HEK293 (cell line): ENCODE measurements around the gene NOD2.

Source experiments
- CTCF ChIA-PET: fragments of 350-600 bp; formaldehyde crosslinking; extraction: SDS; loops from one replicate; lab custom pipeline; 2021; ENCODE audit warnings: antibody characterized with exemption; lab: Yijun Ruan, JAX
- POLR2A ChIA-PET: fragments of 300-600 bp; formaldehyde crosslinking; extraction: SDS; loops from one replicate; lab custom pipeline; 2020; ENCODE audit warnings: antibody characterized with exemption, inconsistent platforms; lab: Yijun Ruan, JAX
- H3K27ac ChIP-seq: fragments of 200-500 bp; sonication (Bioruptor generic); 2 replicates; pipeline ENCODE4 v1.5.1; 2014; ENCODE audit warnings: low read depth, low read length, control low read depth, inconsistent platforms; ENCODE audit errors: extremely low read depth
- H3K36me3 ChIP-seq, 2 experiments: fragments of 200-500 bp in 1 of 2; sonication (Bioruptor generic) in 1 of 2; 1 replicate in 1 of 2; 2 replicates in 1 of 2; pipeline ENCODE4 v1.5.1; 2014 to 2017; ENCODE audit warnings: inconsistent platforms in 2 of 2, low read length in 2 of 2; ENCODE audit not compliant: control insufficient read depth in 2 of 2, insufficient read depth in 1 of 2
- H3K4me1 ChIP-seq: fragments of 200-500 bp; sonication (Bioruptor generic); 2 replicates; pipeline ENCODE4 v1.5.1; 2014; ENCODE audit warnings: mild to moderate bottlenecking, low read length, inconsistent platforms; ENCODE audit not compliant: control insufficient read depth, insufficient read depth
- H3K4me3 ChIP-seq: 2 replicates; pipeline ENCODE4 v1.5.1; 2011; ENCODE audit warnings: low read depth, mild to moderate bottlenecking, control low read depth, low read length, moderate library complexity
- H3K9me3 ChIP-seq: fragments of 200-500 bp; sonication (Bioruptor generic); 2 replicates; pipeline ENCODE4 v1.5.1; 2014; ENCODE audit warnings: low read depth, low read length, inconsistent platforms; ENCODE audit not compliant: control insufficient read depth, insufficient read depth
- GLI2 ChIP-seq: fragments of 450-650 bp; formaldehyde crosslinking; IDR thresholded peaks from 2 replicates; pipeline ENCODE4; 2017; ENCODE audit warnings: missing biosample characterization, missing genetic modification characterization, low read depth, borderline replicate concordance
- MEIS1 ChIP-seq: sonication (generic); formaldehyde crosslinking; IDR thresholded peaks from 2 replicates; pipeline ENCODE4 v1.8.1; 2022; ENCODE audit warnings: missing genetic modification reagents, mild to moderate bottlenecking, borderline replicate concordance
- OSR2 ChIP-seq: fragments of 450-650 bp; formaldehyde crosslinking; IDR thresholded peaks from 2 replicates; pipeline ENCODE4 v1.5.1; 2016; ENCODE audit warnings: missing biosample characterization, missing genetic modification characterization
- OVOL3 ChIP-seq: fragments of 450-650 bp; formaldehyde crosslinking; IDR thresholded peaks from 2 replicates; pipeline ENCODE4 v1.5.1; 2016; ENCODE audit warnings: missing biosample characterization, missing genetic modification characterization
- SALL2 ChIP-seq: fragments of 450-650 bp; formaldehyde crosslinking; IDR thresholded peaks from 2 replicates; pipeline ENCODE4 v1.5.0; 2017; ENCODE audit warnings: missing biosample characterization, mild to moderate bottlenecking, missing genetic modification characterization, borderline replicate concordance
- SCRT1 ChIP-seq: fragments of 450-650 bp; formaldehyde crosslinking; IDR thresholded peaks from 2 replicates; pipeline ENCODE4 v1.5.1; 2016; ENCODE audit warnings: missing biosample characterization, missing genetic modification characterization, borderline replicate concordance
- SCRT2 ChIP-seq: fragments of 450-650 bp; formaldehyde crosslinking; IDR thresholded peaks from 2 replicates; pipeline ENCODE4 v1.5.1; 2016; ENCODE audit warnings: missing biosample characterization, missing genetic modification characterization
- TCF7L2 ChIP-seq: IDR thresholded peaks from 2 replicates; pipeline ENCODE4 v1.6.1; 2011; ENCODE audit warnings: low read depth, mild to moderate bottlenecking, inconsistent platforms, low read length, moderate library complexity, borderline replicate concordance
- TRIM28 ChIP-seq: IDR thresholded peaks from 2 replicates; pipeline ENCODE4 v1.6.1; 2011; ENCODE audit warnings: low read length, control low read depth, borderline replicate concordance
- ZBTB8A ChIP-seq: fragments of 450-650 bp; formaldehyde crosslinking; IDR thresholded peaks from 2 replicates; pipeline ENCODE4 v1.5.1; 2016; ENCODE audit warnings: missing biosample characterization, missing genetic modification characterization
- ZNF112 ChIP-seq: fragments of 450-650 bp; formaldehyde crosslinking; IDR thresholded peaks from 2 replicates; pipeline ENCODE4 v1.5.0; 2017; ENCODE audit warnings: missing biosample characterization, missing genetic modification characterization
- ZNF184 ChIP-seq: fragments of 450-650 bp; IDR thresholded peaks from 2 replicates; pipeline ENCODE4 v1.5.1; 2018; ENCODE audit warnings: missing biosample characterization, mild to moderate bottlenecking, missing genetic modification characterization
- ZNF449 ChIP-seq: fragments of 450-650 bp; formaldehyde crosslinking; IDR thresholded peaks from 2 replicates; pipeline ENCODE4 v1.5.1; 2017; ENCODE audit warnings: missing biosample characterization, mild to moderate bottlenecking, missing genetic modification characterization, moderate library complexity
- ZNF549 ChIP-seq: fragments of 450-650 bp; IDR thresholded peaks from 2 replicates; pipeline ENCODE4 v1.5.1; 2018; ENCODE audit warnings: missing biosample characterization, missing genetic modification characterization, mild to moderate bottlenecking, inconsistent platforms, moderate library complexity
- ZNF555 ChIP-seq: fragments of 450-650 bp; formaldehyde crosslinking; conservative IDR thresholded peaks from 2 replicates; pipeline ENCODE4 v1.5.1; 2017; ENCODE audit warnings: missing biosample characterization, mild to moderate bottlenecking, missing genetic modification characterization, inconsistent platforms
- ZNF585B ChIP-seq: fragments of 450-650 bp; formaldehyde crosslinking; IDR thresholded peaks from 2 replicates; pipeline ENCODE4 v1.5.1; 2016; ENCODE audit warnings: missing biosample characterization, missing genetic modification characterization
- ZNF660 ChIP-seq: fragments of 450-650 bp; IDR thresholded peaks from 2 replicates; pipeline ENCODE4 v1.5.1; 2018; ENCODE audit warnings: missing biosample characterization, mild to moderate bottlenecking, missing genetic modification characterization
- ZNF747 ChIP-seq: fragments of 450-650 bp; formaldehyde crosslinking; IDR thresholded peaks from 2 replicates; pipeline ENCODE4 v1.5.1; 2016; ENCODE audit warnings: missing biosample characterization, missing genetic modification characterization
- ZNF768 ChIP-seq: fragments of 450-650 bp; formaldehyde crosslinking; IDR thresholded peaks from 2 replicates; pipeline ENCODE4 v1.5.1; 2018; ENCODE audit warnings: missing biosample characterization, mild to moderate bottlenecking, missing genetic modification characterization
- ZNF777 ChIP-seq: fragments of 450-650 bp; formaldehyde crosslinking; IDR thresholded peaks from 2 replicates; pipeline ENCODE4 v1.5.1; 2017; ENCODE audit warnings: missing biosample characterization, missing genetic modification characterization, borderline replicate concordance
- ZNF792 ChIP-seq: fragments of 450-650 bp; formaldehyde crosslinking; IDR thresholded peaks from 2 replicates; pipeline ENCODE4 v1.5.1; 2016; ENCODE audit warnings: missing biosample characterization, missing genetic modification characterization
- TF ChIP-seq, protein P1 (sequence below): fragments of 450-650 bp; IDR thresholded peaks from 2 replicates; pipeline ENCODE4 v1.5.1; 2018; ENCODE audit warnings: missing biosample characterization, mild to moderate bottlenecking, missing genetic modification characterization
- TF ChIP-seq, protein P2 (sequence below): fragments of 450-650 bp; formaldehyde crosslinking; IDR thresholded peaks from 2 replicates; pipeline ENCODE4 v1.5.1; 2016; ENCODE audit warnings: missing biosample characterization, missing genetic modification characterization
- TF ChIP-seq, protein P3 (sequence below): fragments of 450-650 bp; formaldehyde crosslinking; IDR thresholded peaks from 2 replicates; pipeline ENCODE4 v1.5.1; 2017; ENCODE audit warnings: missing biosample characterization, missing genetic modification characterization

NOD2 gene

DNA sequence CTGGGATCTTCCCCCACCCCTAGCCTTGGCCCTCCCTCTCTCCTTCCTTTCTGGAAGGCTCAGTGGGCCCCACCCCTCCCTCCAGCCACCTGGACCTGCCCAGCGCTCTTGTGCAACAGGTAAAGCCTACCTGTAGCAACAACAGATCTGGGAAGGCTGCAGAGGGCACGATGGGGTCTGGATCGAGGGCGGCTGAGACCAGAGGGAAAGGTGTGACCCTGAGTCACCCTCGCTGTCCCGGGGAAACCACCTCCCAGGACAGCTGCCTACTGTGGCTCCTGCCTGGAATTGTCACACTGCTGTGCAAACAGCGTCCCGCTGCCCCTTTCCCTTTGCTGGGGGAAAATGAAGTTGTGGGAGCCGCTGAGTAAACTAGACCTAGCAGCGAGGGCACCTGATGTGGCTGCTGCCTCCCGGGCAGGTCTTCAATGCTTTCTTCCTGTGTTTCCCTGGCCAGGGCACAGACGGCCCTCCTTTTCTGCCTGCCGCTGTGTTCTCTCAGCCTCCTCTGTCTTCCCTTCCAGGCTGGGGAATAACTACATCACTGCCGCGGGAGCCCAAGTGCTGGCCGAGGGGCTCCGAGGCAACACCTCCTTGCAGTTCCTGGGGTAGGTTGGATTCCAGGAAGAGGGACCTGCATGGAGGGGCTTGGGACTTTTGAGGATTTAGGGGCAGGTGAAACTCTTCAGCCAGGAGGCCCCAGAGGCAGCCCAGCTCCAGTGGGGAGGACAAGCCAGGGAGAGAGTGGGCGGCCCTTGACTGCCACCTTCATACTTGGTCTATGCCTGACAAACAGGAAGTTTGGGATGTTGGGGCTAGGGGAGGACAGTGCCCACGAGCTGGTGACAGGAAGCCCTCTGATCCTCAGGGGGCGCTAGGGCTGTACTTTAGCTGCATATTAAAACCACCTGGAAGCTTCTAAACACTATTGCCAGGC is 26.3 kb downstream of the NOD2 start:
- no peaks in the 10 kb centered on the region for H3K36me3 ChIP-seq
- H3K9me3 ChIP-seq = no peaks in the 10 kb centered on the region
- CTCF ChIA-PET = interaction anchor here (0.7 to 1.3 kb wide), 3 partner anchors 47 to 84 kb away, joined by 3 read pairs; no protein-coding TSS in a partner anchor
- POLR2A ChIA-PET = no interaction called here
- H3K4me3 ChIP-seq = no peak overlapping the region
- no peaks in the 10 kb centered on the region for H3K4me1 ChIP-seq
- TF ChIP-seq ZNF549 (tag by site-specific recombination) = no peak
- no peak for TF ChIP-seq TCF7L2
- TF ChIP-seq ZNF585B (tag by site-specific recombination) = no peak
- TF ChIP-seq ZNF777 (tag by site-specific recombination) = no peak
- 0 out of 2 replicates have a peak, but pooled peaks have one; percentile 17 for TF ChIP-seq SCRT1
- TF ChIP-seq SCRT2 = peak; percentile 64
- TF ChIP-seq TRIM28 = no peak
- TF ChIP-seq MEIS1 (CRISPR knock-in tag) = no peak
- no peak overlapping the region for H3K27ac ChIP-seq

DNA sequence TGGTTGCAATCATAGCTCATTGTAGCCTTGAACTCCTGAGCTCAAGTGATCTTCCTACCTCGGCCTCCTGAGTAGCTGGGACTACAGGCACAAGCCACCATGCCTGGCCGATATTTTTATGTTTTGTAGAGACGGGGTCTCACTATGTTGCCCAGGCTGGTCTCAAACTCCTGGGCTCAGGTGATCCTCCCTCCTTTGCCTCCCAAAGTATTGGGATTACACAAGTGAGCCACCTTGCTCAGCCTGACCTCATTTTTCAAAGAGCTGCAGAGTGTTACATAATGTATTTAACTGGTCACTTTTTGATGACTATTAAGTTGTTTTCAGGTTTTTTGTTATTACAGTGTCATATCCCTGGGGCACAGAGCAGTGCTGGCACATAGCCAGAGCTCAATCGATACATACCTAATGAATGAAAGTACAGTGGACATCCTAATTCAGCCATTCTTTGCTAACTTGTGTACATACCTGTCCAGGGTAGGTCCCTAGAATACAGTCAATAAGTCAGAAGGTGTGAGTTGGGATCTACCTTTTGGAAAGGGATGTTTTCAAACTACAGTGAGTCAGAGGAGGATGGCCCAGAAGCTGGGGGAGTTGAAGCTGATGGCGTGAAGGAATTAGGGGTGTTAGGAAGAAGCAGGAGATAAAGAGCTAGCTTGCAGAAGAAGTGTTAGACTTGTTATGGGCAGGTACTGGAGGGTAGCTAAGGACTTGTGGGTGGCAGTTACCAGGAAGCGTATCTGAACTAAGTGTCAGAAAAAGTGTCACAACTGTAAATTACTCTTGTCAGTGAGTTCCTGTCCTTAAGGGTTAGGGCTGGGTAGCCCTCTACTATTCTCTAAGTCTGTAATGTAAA is 28.4 kb downstream of the NOD2 start:
- TF ChIP-seq ZNF449 (tag by site-specific recombination) = no peak
- no peak for TF ChIP-seq OSR2 (tag by site-specific recombination)
- TF ChIP-seq ZNF555 (tag by site-specific recombination) = no peak
- TF ChIP-seq, protein P1, sequence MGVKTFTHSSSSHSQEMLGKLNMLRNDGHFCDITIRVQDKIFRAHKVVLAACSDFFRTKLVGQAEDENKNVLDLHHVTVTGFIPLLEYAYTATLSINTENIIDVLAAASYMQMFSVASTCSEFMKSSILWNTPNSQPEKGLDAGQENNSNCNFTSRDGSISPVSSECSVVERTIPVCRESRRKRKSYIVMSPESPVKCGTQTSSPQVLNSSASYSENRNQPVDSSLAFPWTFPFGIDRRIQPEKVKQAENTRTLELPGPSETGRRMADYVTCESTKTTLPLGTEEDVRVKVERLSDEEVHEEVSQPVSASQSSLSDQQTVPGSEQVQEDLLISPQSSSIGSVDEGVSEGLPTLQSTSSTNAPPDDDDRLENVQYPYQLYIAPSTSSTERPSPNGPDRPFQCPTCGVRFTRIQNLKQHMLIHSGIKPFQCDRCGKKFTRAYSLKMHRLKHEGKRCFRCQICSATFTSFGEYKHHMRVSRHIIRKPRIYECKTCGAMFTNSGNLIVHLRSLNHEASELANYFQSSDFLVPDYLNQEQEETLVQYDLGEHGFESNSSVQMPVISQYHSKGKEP = no peak
- no peak for TF ChIP-seq ZNF549 (tag by site-specific recombination)
- TF ChIP-seq ZNF112 (tag by site-specific recombination) = no peak
- TF ChIP-seq ZNF660 = no peak
- no peak for TF ChIP-seq ZNF585B (tag by site-specific recombination)
- TF ChIP-seq ZNF184 (tag by site-specific recombination) = no peak
- CTCF ChIA-PET = interaction anchor here (0.6 to 1.2 kb wide), 3 partner anchors 9 to 1337 kb away, joined by 3 read pairs; no protein-coding TSS in a partner anchor
- POLR2A ChIA-PET = no interaction called here

GRCh38 chr16:50722405-50722737 is 29.0 kb downstream of the NOD2 start:
- Histone ChIP-seq H3K4me1 (no peaks in the 10 kb centered on the region), H3K9me3 (no peaks in the 10 kb centered on the region), H3K36me3 (no peaks in the 10 kb centered on the region), H3K4me3 (no peak overlapping the region), H3K27ac (no peak overlapping the region)
- POLR2A ChIA-PET = no interaction called here
- CTCF ChIA-PET = no interaction called here
- TF ChIP-seq ZNF747 (tag by site-specific recombination) (no peak), ZNF792 (tag by site-specific recombination) (no peak), ZBTB8A (tag by site-specific recombination) (no peak), GLI2 (no peak), OVOL3 (tag by site-specific recombination) (no peak), SALL2 (no peak), ZNF768 (tag by site-specific recombination) (no peak)
- TF ChIP-seq, protein P2, sequence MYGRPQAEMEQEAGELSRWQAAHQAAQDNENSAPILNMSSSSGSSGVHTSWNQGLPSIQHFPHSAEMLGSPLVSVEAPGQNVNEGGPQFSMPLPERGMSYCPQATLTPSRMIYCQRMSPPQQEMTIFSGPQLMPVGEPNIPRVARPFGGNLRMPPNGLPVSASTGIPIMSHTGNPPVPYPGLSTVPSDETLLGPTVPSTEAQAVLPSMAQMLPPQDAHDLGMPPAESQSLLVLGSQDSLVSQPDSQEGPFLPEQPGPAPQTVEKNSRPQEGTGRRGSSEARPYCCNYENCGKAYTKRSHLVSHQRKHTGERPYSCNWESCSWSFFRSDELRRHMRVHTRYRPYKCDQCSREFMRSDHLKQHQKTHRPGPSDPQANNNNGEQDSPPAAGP = no peak
- TF ChIP-seq, protein P3, sequence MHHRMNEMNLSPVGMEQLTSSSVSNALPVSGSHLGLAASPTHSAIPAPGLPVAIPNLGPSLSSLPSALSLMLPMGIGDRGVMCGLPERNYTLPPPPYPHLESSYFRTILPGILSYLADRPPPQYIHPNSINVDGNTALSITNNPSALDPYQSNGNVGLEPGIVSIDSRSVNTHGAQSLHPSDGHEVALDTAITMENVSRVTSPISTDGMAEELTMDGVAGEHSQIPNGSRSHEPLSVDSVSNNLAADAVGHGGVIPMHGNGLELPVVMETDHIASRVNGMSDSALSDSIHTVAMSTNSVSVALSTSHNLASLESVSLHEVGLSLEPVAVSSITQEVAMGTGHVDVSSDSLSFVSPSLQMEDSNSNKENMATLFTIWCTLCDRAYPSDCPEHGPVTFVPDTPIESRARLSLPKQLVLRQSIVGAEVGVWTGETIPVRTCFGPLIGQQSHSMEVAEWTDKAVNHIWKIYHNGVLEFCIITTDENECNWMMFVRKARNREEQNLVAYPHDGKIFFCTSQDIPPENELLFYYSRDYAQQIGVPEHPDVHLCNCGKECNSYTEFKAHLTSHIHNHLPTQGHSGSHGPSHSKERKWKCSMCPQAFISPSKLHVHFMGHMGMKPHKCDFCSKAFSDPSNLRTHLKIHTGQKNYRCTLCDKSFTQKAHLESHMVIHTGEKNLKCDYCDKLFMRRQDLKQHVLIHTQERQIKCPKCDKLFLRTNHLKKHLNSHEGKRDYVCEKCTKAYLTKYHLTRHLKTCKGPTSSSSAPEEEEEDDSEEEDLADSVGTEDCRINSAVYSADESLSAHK (tag by site-specific recombination) = no peak

More for the DNA sequence above, 28.4 kb downstream of the NOD2 start:
- Histone ChIP-seq H3K4me3 (no peak overlapping the region), H3K36me3 (no peaks in the 10 kb centered on the region), H3K9me3 (no peaks in the 10 kb centered on the region), H3K4me1 (no peaks in the 10 kb centered on the region), H3K27ac (no peak overlapping the region)
